Natural killer cell (primary cell): ENCODE results near the gene PPP3CA. TPM values are rescaled to one million over a fixed set of nuclear protein-coding genes. Genes with fewer than 3 reads are reported as not detected.

Source experiments
- ATAC-seq, 3 donors: fragments of 150-1000 bp in 2 of 3; fragments of 200-7000 bp in 1 of 3; cut with Tn5 transposase; 1 replicate in 1 of 3; 2 replicates in 2 of 3; pipeline ENCODE4 v1.10.0; 2021; ENCODE audit warnings: mild to moderate bottlenecking in 2 of 3, moderate library complexity in 2 of 3
- DNase-seq, 2 donors: peaks; one replicate each; pipeline versions ENCODE4 v3.0.0 to v3.0.0-alpha.2; 2013 to 2021; ENCODE audit warnings: mixed read lengths in 1 of 2
- H3K27ac ChIP-seq: one replicate; pipeline ENCODE4 v1.5.1; 2013; ENCODE audit warnings: mild to moderate bottlenecking, low read length
- H3K27me3 ChIP-seq: one replicate; pipeline ENCODE4 v1.6.1; 2013; ENCODE audit warnings: low read length; ENCODE audit not compliant: control insufficient read depth, insufficient read depth
- H3K36me3 ChIP-seq: one replicate; pipeline ENCODE4 v1.6.1; 2013; ENCODE audit warnings: low read length; ENCODE audit not compliant: control insufficient read depth, insufficient read depth
- H3K4me1 ChIP-seq: one replicate; pipeline ENCODE4 v1.6.1; 2013; ENCODE audit warnings: low read length; ENCODE audit not compliant: control insufficient read depth, insufficient read depth
- H3K4me3 ChIP-seq: one replicate; pipeline ENCODE4 v1.5.1; 2013; ENCODE audit warnings: low read length
- H3K9me3 ChIP-seq: one replicate; pipeline ENCODE4 v1.6.1; 2013; ENCODE audit warnings: low read length; ENCODE audit not compliant: control insufficient read depth, insufficient read depth
- H3K27ac Mint-ChIP-seq, 2 donors: one replicate each; pipeline ENCODE4 v1.8.0; 2022; ENCODE audit warnings: mild to moderate bottlenecking in 2 of 2, mixed read lengths in 2 of 2, moderate library complexity in 1 of 2
- H3K27me3 Mint-ChIP-seq, 2 donors: one replicate each; pipeline ENCODE4 v1.8.0; 2022; ENCODE audit warnings: low read depth in 2 of 2, mixed read lengths in 2 of 2
- H3K36me3 Mint-ChIP-seq: one replicate; pipeline ENCODE4 v1.8.0; 2022; ENCODE audit warnings: mixed read lengths
- H3K4me1 Mint-ChIP-seq, 2 donors: one replicate each; pipeline ENCODE4 v1.8.0; 2022; ENCODE audit warnings: mixed read lengths in 2 of 2
- H3K4me3 Mint-ChIP-seq: one replicate; pipeline ENCODE4 v1.8.0; 2022; ENCODE audit warnings: mild to moderate bottlenecking, moderate library complexity, mixed read lengths
- H3K9me3 Mint-ChIP-seq, 2 donors: one replicate each; pipeline ENCODE4 v1.8.0; 2022; ENCODE audit warnings: mixed read lengths in 2 of 2
- WGBS: methylation state at CpG from one replicate; pipeline ENCODE4 v1.1.7; 2013; ENCODE audit warnings: missing lambda C conversion rate; ENCODE audit not compliant: insufficient coverage; 5-methylcytosine and 5-hydroxymethylcytosine counted together
- intact Hi-C: fragments of 100-400 bp; cut with micrococcal nuclease; formaldehyde crosslinking; loops from one replicate; pipeline ENCODE4 v1.14.2; 2022
- total RNA-seq, 4 donors: library from RNA; stranded (reverse); fragments of 120-200 nt in 1 of 4; gene quantifications; one replicate each; pipeline versions ENCODE4 v1.2.3 to v1.2.4, GENCODE V29; 2013 to 2022
- TF ChIP-seq, protein P1 (sequence below): fragments of 200-600 bp; IDR thresholded peaks from one replicate; pipeline ENCODE4 v1.8.0; 2022; ENCODE audit warnings: antibody characterized with exemption

The PPP3CA gene
- total RNA-seq, 3 donors from 2014 or later (not counting 1 experiment from before 2014, with no cell fraction given), result 53.1 to 73.1 (median 58.0) TPM

DNA sequence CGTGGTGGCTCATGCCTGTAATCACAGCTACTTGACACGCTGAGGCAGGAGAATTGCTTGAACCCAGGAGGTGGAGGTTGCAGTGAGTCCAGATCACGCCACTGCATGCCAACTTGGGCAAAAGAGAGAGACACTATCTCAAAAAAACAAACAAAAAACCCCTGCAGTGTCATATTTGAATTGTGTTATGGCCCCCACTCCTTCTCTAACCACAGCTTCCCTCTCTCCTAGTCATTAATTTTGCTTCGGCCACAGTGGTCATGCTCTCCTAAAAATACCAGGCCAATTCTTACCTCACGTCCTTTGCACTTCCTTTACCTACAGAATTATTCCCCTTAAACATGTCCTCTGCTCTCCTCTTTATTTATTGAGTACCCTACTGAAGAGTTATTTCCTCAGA is 206.1 kb downstream of the PPP3CA start:
- TF ChIP-seq, protein P1, sequence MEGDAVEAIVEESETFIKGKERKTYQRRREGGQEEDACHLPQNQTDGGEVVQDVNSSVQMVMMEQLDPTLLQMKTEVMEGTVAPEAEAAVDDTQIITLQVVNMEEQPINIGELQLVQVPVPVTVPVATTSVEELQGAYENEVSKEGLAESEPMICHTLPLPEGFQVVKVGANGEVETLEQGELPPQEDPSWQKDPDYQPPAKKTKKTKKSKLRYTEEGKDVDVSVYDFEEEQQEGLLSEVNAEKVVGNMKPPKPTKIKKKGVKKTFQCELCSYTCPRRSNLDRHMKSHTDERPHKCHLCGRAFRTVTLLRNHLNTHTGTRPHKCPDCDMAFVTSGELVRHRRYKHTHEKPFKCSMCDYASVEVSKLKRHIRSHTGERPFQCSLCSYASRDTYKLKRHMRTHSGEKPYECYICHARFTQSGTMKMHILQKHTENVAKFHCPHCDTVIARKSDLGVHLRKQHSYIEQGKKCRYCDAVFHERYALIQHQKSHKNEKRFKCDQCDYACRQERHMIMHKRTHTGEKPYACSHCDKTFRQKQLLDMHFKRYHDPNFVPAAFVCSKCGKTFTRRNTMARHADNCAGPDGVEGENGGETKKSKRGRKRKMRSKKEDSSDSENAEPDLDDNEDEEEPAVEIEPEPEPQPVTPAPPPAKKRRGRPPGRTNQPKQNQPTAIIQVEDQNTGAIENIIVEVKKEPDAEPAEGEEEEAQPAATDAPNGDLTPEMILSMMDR, result no peak
- intact Hi-C loops, result no loop called here
- Histone ChIP-seq H3K4me1 (peaks cover 5% of the 10 kb centered on the region), H3K36me3 (no peaks in the 10 kb centered on the region), H3K27me3 (no peaks in the 10 kb centered on the region), H3K4me3 (no peak overlapping the region), H3K27ac (no peak overlapping the region), H3K9me3 (no peaks in the 10 kb centered on the region)
- H3K9me3 Mint-ChIP-seq, result no peaks in the 10 kb centered on the region
- ATAC-seq (no peak), DNase-seq (no peak)
- H3K27ac Mint-ChIP-seq, result peak overlapping the region; percentile 8 to 12
- WGBS, result 65% methylated on average over 5 of the region's 5 CpGs
- H3K36me3 Mint-ChIP-seq, result no peaks in the 10 kb centered on the region
- peaks cover 55 to 57% of the 10 kb centered on the region in 2 donors for H3K4me1 Mint-ChIP-seq
- no peaks in the 10 kb centered on the region for H3K27me3 Mint-ChIP-seq
- no peak overlapping the region for H3K4me3 Mint-ChIP-seq

GRCh38 chr4:101140228-101140627 is 207.1 kb downstream of the PPP3CA start:
- Mint-ChIP-seq H3K4me3 (no peak overlapping the region), H3K4me1 (peaks cover 59 to 65% of the 10 kb centered on the region in 2 donors), H3K36me3 (no peaks in the 10 kb centered on the region), H3K27me3 (no peaks in the 10 kb centered on the region), H3K9me3 (no peaks in the 10 kb centered on the region), H3K27ac (no peak overlapping the region)
- Histone ChIP-seq H3K27ac (no peak overlapping the region), H3K36me3 (no peaks in the 10 kb centered on the region), H3K27me3 (no peaks in the 10 kb centered on the region), H3K4me1 (peaks cover 5% of the 10 kb centered on the region), H3K9me3 (no peaks in the 10 kb centered on the region), H3K4me3 (no peak overlapping the region)
- TF ChIP-seq, protein P1, result no peak
- intact Hi-C loops, result no loop called here
- DNase-seq (no peak), ATAC-seq (no peak)

DNA sequence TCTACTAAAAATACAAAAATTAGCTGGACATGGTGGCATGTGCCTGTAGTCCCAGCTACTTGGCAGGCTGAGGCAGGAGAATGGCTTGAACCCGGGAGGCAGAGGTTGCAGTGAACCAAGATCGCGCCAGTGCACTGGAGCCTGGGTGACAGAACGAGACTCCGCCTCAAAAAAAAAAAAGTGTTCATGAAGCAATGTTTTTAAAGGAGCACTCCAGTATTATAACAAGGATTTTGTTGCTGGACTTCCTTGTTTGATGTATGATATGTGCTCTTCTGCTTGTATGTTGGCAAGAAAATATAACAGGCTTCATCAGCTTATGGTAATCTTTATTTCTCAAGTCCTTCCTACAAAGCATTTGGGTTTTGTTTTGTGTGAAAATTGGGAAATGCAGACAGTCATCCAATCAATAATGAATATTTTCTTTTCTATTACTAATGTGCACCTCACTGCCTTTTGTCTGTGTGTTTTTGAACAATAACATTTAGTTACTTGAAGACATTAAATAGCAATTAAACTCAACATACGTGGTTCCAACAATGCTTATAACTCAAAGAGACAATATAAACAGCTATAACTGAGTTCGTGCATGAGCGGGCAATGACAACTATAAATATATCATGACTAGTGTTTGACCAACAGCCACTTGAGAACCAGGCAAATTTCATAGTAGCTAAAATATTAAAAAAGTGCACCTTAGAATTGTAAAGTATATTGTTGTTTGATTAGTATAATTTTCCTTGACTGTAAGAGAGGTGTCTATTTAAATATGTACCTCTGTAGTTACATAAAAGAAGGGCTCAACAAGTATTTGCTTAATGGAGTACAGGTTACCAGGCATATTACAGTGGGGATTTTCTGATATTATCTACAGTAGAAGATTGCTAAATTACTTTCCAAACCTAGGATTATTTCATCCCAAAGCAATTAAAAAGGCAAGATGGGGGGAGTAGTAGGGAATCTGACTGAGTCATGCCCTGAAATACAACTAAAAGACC is 210.7 kb downstream of the PPP3CA start:
- H3K36me3 ChIP-seq, result no peaks in the 10 kb centered on the region
- H3K4me1 ChIP-seq, result peaks cover 10% of the 10 kb centered on the region
- H3K27me3 Mint-ChIP-seq, result no peaks in the 10 kb centered on the region
- no peak overlapping the region for H3K4me3 ChIP-seq
- H3K9me3 Mint-ChIP-seq, result no peaks in the 10 kb centered on the region
- H3K4me1 Mint-ChIP-seq, result peaks cover 66 to 71% of the 10 kb centered on the region in 2 donors
- no peaks in the 10 kb centered on the region for H3K27me3 ChIP-seq
- DNase-seq, result no peak
- intact Hi-C loops, result no loop called here
- TF ChIP-seq, protein P1, result no peak
- H3K4me3 Mint-ChIP-seq, result peak overlapping the region; percentile 67
- H3K27ac Mint-ChIP-seq, result peak overlapping the region; percentile 54 to 56
- WGBS, result 92% methylated on average over 8 of the region's 8 CpGs
- no peak overlapping the region for H3K27ac ChIP-seq
- H3K36me3 Mint-ChIP-seq, result no peaks in the 10 kb centered on the region
- H3K9me3 ChIP-seq, result no peaks in the 10 kb centered on the region
- no peak for ATAC-seq
